Hematopoietic multipotent progenitor cell treated with erythropoietin and hydrocortisone succinate and interleukin-3 and kit ligand, for 8 days (in vitro differentiated cells): Measurements from ENCODE around the gene ZNF561.
"Not testable (repeated sequence)": the region's sequence is repeated elsewhere in the genome, so short reads cannot be mapped to it uniquely, and the experiment has no call there.

Source experiments
- DNase-seq: peaks from one replicate; pipeline ENCODE4 v3.0.0-alpha.2; 2015

The ZNF561 gene

GRCh38 chr19:9621156-9622037, at the start of gene ZNF561:
ZNF561 (minus strand) TSS chr19:9621232; CDS start chr19:9619456, 1,776 bp downstream.
- DNase-seq, result peak; percentile 88

- no peak for DNase-seq
Measured at GRCh38 chr19:9668544-9668943, 47.5 kb upstream of the ZNF561 start.

- DNase-seq, result no peak
Measured at GRCh38 chr19:9667898-9668297, 46.9 kb upstream of the ZNF561 start.

- peak; percentile 83 for DNase-seq
Measured at GRCh38 chr19:9658769-9659168, 37.7 kb upstream of the ZNF561 start.

GRCh38 chr19:9653066-9653555, 32.1 kb upstream of the ZNF561 start:
- not testable (repeated sequence) for DNase-seq

- not testable (repeated sequence) for DNase-seq
Measured at GRCh38 chr19:9651464-9651863, 30.4 kb upstream of the ZNF561 start.

- DNase-seq, result no peak
Measured at GRCh38 chr19:9650345-9650744, 29.3 kb upstream of the ZNF561 start.

GRCh38 chr19:9645472-9645871, 24.4 kb upstream of the ZNF561 start:
- DNase-seq, result peak; percentile 41

GRCh38 chr19:9644472-9644871, 23.4 kb upstream of the ZNF561 start:
- DNase-seq, result no peak

GRCh38 chr19:9641810-9642209, 20.8 kb upstream of the ZNF561 start:
- no peak for DNase-seq

GRCh38 chr19:9640956-9641355, 19.9 kb upstream of the ZNF561 start:
- no peak for DNase-seq

- DNase-seq, result no peak
Measured at GRCh38 chr19:9636018-9636417, 15.0 kb upstream of the ZNF561 start.

- DNase-seq, result no peak
Measured at GRCh38 chr19:9627856-9628255, 6.8 kb upstream of the ZNF561 start.

- no peak for DNase-seq
Measured at GRCh38 chr19:9622531-9622930, 1.5 kb upstream of the ZNF561 start.

- DNase-seq, result no peak
Measured at GRCh38 chr19:9620842-9621155, 233 bp downstream of the ZNF561 start.

GRCh38 chr19:9615844-9616243, 5.2 kb downstream of the ZNF561 start:
- DNase-seq, result no peak

GRCh38 chr19:9610484-9611113, 10.4 kb downstream of the ZNF561 start:
- no peak for DNase-seq

- no peak for DNase-seq
Measured at GRCh38 chr19:9608912-9609311, 12.1 kb downstream of the ZNF561 start.

- DNase-seq, result no peak
Measured at GRCh38 chr19:9597027-9597426, 24.0 kb downstream of the ZNF561 start.

GRCh38 chr19:9586764-9587163, 34.3 kb downstream of the ZNF561 start:
- DNase-seq, result peak; percentile 78

GRCh38 chr19:9584073-9584833, 36.8 kb downstream of the ZNF561 start, which contains the start of gene ZNF121:
ZNF121 (minus strand) TSS chr19:9584504; CDS start chr19:9568097, 16,407 bp downstream.
- peak; percentile 89 for DNase-seq

GRCh38 chr19:9582081-9582725, 38.8 kb downstream of the ZNF561 start:
- DNase-seq, result not testable (repeated sequence)

GRCh38 chr19:9580728-9581127, 40.3 kb downstream of the ZNF561 start:
- no peak for DNase-seq
